HL-60 (cell line): Measurements from ENCODE around the gene ACR.

ENCODE experiments used
- CTCF ChIP-seq: IDR thresholded peaks from one replicate; pipeline ENCODE4 v1.5.1; 2011; ENCODE audit warnings: low read length, control low read depth, inconsistent platforms; ENCODE audit not compliant: insufficient read depth
- GABPA ChIP-seq: IDR thresholded peaks from 2 replicates; pipeline ENCODE4 v1.6.1; 2012; ENCODE audit warnings: low read depth
- POLR2AphosphoS5 ChIP-seq: IDR thresholded peaks from 2 replicates; pipeline ENCODE4 v1.6.1; 2012; ENCODE audit warnings: low read depth
- REST ChIP-seq: IDR thresholded peaks from 2 replicates; pipeline ENCODE4 v1.6.1; 2012; ENCODE audit warnings: low read depth; ENCODE audit not compliant: insufficient replicate concordance

- TF ChIP-seq CTCF (no peak), REST (no peak), GABPA (no peak), POLR2AphosphoS5 (no peak)
Observed at GRCh38 chr22:50697667-50698506, 40.1 kb upstream of the ACR start.
